Gastroesophageal sphincter (tissue), 4 donors: Measurements from ENCODE around the gene CLN6. TPM values are rescaled to one million over a fixed set of nuclear protein-coding genes. Genes with fewer than 3 reads are reported as not detected.

Source experiments
- ATAC-seq: fragments of 150-250 bp; one replicate; pipeline ENCODE4 v1.9.1; 2016; ENCODE audit warnings: mild to moderate bottlenecking, moderate library complexity
- H3K27ac ChIP-seq, 4 donors: fragments of 200-600 bp; sonication (generic) in 3 of 4; 1 replicate in 3 of 4; 2 replicates in 1 of 4; pipeline ENCODE4 v1.5.1; 2016 to 2019
- H3K27me3 ChIP-seq: fragments of 200-600 bp; sonication (generic); one replicate; pipeline ENCODE4 v1.5.1; 2019
- H3K36me3 ChIP-seq, 2 donors: fragments of 200-600 bp; sonication (generic); one replicate each; pipeline ENCODE4 v1.5.1; 2019; ENCODE audit warnings: control low read depth in 1 of 2
- H3K4me1 ChIP-seq, 3 donors: fragments of 200-600 bp; sonication (generic); 1 replicate in 2 of 3; 2 replicates in 1 of 3; pipeline ENCODE4 v1.5.1; 2016 to 2019; ENCODE audit warnings: control low read depth in 2 of 3
- H3K4me3 ChIP-seq, 2 donors: fragments of 200-600 bp; sonication (generic); one replicate each; pipeline ENCODE4 v1.5.1; 2019; ENCODE audit warnings: mild to moderate bottlenecking in 1 of 2, moderate library complexity in 1 of 2
- H3K9me3 ChIP-seq, 3 donors: fragments of 200-600 bp; sonication (generic); one replicate each; pipeline ENCODE4 v1.5.1; 2017 to 2019; ENCODE audit warnings: control low read depth in 2 of 3
- CTCF ChIP-seq, 4 experiments: fragments of 200-600 bp in 2 of 4; fragments of 450-650 bp in 2 of 4; sonication (generic) in 1 of 4; IDR thresholded peaks; one replicate each; pipeline ENCODE4 v1.5.1; 2017 to 2019; ENCODE audit warnings: antibody characterized with exemption in 4 of 4, mild to moderate bottlenecking in 2 of 4, moderate library complexity in 2 of 4
- EP300 ChIP-seq: sonication (generic); formaldehyde crosslinking; IDR thresholded peaks from one replicate; pipeline ENCODE4 v1.6.1; 2017; ENCODE audit warnings: antibody characterized with exemption, mild to moderate bottlenecking
- POLR2A ChIP-seq, 2 donors: fragments of 450-650 bp; IDR thresholded peaks; one replicate each; pipeline ENCODE4 v1.6.1; 2017; ENCODE audit warnings: antibody characterized with exemption in 2 of 2, mild to moderate bottlenecking in 2 of 2, moderate library complexity in 1 of 2
- POLR2AphosphoS5 ChIP-seq: sonication (generic); formaldehyde crosslinking; IDR thresholded peaks from one replicate; pipeline ENCODE4 v1.6.1; 2017; ENCODE audit warnings: antibody characterized with exemption
- WGBS, 2 donors: methylation state at CpG; one replicate each; pipeline ENCODE4 v1.1.5; 2018; ENCODE audit warnings: low coverage in 1 of 2; 5-methylcytosine and 5-hydroxymethylcytosine counted together
- total RNA-seq, 4 donors: library from RNA; depleted of rRNA; stranded (reverse); fragments of >200 nt; gene quantifications; one replicate each; pipeline ENCODE4 v1.1.0, GENCODE V29; 2016

The CLN6 gene
- total RNA-seq, 4 donors from 2014 or later, result 6.1 to 14.9 (median 13.3) TPM

GRCh38 chr15:68264282-68264681 lies 34.8 kb upstream of the CLN6 start:
- no peak overlapping the region for H3K27ac ChIP-seq
- ATAC-seq, result no peak
- no peaks in the 10 kb centered on the region for H3K27me3 ChIP-seq
- no peaks in the 10 kb centered on the region for H3K9me3 ChIP-seq
- H3K36me3 ChIP-seq, result no peaks in the 10 kb centered on the region
- H3K4me3 ChIP-seq, result no peak overlapping the region
- TF ChIP-seq POLR2A (IDR thresholded peaks at IDR 0.05) (no peak), CTCF (IDR thresholded peaks at IDR 0.05) (no peak), POLR2AphosphoS5 (no peak), EP300 (no peak)
- no peaks in the 10 kb centered on the region for H3K4me1 ChIP-seq
- WGBS, 2 donors, result 46 to 60% methylated on average over 1 to 2 of the region's 2 CpGs

GRCh38 chr15:68262514-68263356 lies 33.2 kb upstream of the CLN6 start:
- Histone ChIP-seq H3K27ac (no peak overlapping the region), H3K4me1 (no peaks in the 10 kb centered on the region), H3K36me3 (no peaks in the 10 kb centered on the region), H3K9me3 (no peaks in the 10 kb centered on the region), H3K4me3 (no peak overlapping the region), H3K27me3 (no peaks in the 10 kb centered on the region)
- ATAC-seq, result no peak
- 54 to 55% methylated on average over 3 to 5 of the region's 5 CpGs for WGBS, 2 donors
- TF ChIP-seq POLR2A (IDR thresholded peaks at IDR 0.05) (no peak), EP300 (no peak), CTCF (IDR thresholded peaks at IDR 0.05) (no peak), POLR2AphosphoS5 (no peak)

DNA sequence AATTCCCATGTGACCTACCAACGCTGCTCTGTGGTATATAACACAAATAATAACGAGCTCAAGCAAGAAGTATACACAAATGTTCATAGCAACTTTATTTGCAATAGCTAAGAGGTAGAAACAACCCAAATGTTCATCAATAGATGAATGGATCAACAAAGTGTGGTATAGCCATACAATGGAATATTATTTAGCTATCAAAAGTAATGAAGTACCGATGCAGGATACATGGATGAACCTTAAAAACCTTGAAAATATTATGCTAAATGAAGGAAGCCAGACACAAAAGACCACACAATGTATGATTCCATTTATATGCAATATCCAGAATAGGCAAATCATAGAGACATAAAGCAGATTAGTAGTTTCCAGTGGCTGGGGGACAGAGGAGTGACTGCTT lies 32.5 kb upstream of the CLN6 start:
- no peaks in the 10 kb centered on the region for H3K36me3 ChIP-seq
- no peaks in the 10 kb centered on the region for H3K9me3 ChIP-seq
- no peak overlapping the region for H3K27ac ChIP-seq
- peaks cover 0 to 4% (median 3%) of the 10 kb centered on the region in 3 donors for H3K4me1 ChIP-seq
- TF ChIP-seq POLR2A (IDR thresholded peaks at IDR 0.05), result no peak
- no peak for TF ChIP-seq CTCF (IDR thresholded peaks at IDR 0.05)
- no peak for TF ChIP-seq POLR2AphosphoS5
- no peak for TF ChIP-seq EP300
- 100% methylated on average over 3 of the region's 3 CpGs; no CpG with 5 or more reads in 1 of the 2 donors for WGBS, 2 donors
- ATAC-seq, result no peak
- H3K4me3 ChIP-seq, result no peak overlapping the region
- H3K27me3 ChIP-seq, result no peaks in the 10 kb centered on the region

DNA sequence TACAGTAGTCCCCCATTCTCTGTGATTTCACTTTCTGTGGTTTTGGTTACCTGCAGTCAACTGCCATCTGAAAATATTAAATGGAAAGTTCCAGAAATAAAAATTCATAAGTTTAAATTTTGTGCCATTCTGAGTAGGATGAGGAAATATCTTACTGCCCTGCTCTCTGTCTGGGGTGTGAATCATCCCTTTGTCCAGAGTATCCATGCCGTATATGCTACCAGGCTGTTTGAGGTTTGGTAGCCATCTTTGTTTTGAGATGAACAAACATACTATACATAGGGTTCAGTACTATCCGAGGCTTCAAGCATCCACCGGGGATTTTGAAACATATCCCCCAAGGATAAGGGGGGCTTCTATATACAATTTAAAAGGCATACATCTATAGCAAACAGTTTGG lies 31.7 kb upstream of the CLN6 start:
- Histone ChIP-seq H3K27ac (no peak overlapping the region), H3K36me3 (no peaks in the 10 kb centered on the region), H3K4me3 (no peak overlapping the region), H3K4me1 (peaks cover 0 to 11% (median 3%) of the 10 kb centered on the region in 3 donors), H3K27me3 (no peaks in the 10 kb centered on the region), H3K9me3 (no peaks in the 10 kb centered on the region)
- TF ChIP-seq CTCF (IDR thresholded peaks at IDR 0.05), result no peak
- no peak for TF ChIP-seq POLR2A (IDR thresholded peaks at IDR 0.05)
- no peak for ATAC-seq
- 84 to 86% methylated on average over 2 to 3 of the region's 3 CpGs for WGBS, 2 donors

- no peaks in the 10 kb centered on the region for H3K9me3 ChIP-seq
- H3K36me3 ChIP-seq, result no peaks in the 10 kb centered on the region
- H3K4me1 ChIP-seq, result peaks cover 0 to 18% (median 3%) of the 10 kb centered on the region in 3 donors
- no peak overlapping the region for H3K4me3 ChIP-seq
- TF ChIP-seq POLR2AphosphoS5, result no peak
- TF ChIP-seq CTCF (IDR thresholded peaks at IDR 0.05), result no peak
- H3K27me3 ChIP-seq, result no peaks in the 10 kb centered on the region
- H3K27ac ChIP-seq, result no peak overlapping the region
- ATAC-seq, result no peak
- 80% methylated on average over 2 of the region's 2 CpGs for WGBS, 2 donors
Observed at GRCh38 chr15:68259883-68260282, 30.4 kb upstream of the CLN6 start.
